GM18507 (cell line): ENCODE data around the gene UNC5A.

ENCODE experiments used
- DNase-seq: peaks from one replicate; pipeline ENCODE4 v3.0.0; 2011; ENCODE audit warnings: low read depth; ENCODE audit not compliant: insufficient read length; ENCODE audit errors: extremely low spot score
- FAIRE-seq: peaks from 2 replicates; lab custom pipeline; 2011; peaks lifted over from hg19 to GRCh38; lab: Jason Lieb, UNC

UNC5A gene

DNA sequence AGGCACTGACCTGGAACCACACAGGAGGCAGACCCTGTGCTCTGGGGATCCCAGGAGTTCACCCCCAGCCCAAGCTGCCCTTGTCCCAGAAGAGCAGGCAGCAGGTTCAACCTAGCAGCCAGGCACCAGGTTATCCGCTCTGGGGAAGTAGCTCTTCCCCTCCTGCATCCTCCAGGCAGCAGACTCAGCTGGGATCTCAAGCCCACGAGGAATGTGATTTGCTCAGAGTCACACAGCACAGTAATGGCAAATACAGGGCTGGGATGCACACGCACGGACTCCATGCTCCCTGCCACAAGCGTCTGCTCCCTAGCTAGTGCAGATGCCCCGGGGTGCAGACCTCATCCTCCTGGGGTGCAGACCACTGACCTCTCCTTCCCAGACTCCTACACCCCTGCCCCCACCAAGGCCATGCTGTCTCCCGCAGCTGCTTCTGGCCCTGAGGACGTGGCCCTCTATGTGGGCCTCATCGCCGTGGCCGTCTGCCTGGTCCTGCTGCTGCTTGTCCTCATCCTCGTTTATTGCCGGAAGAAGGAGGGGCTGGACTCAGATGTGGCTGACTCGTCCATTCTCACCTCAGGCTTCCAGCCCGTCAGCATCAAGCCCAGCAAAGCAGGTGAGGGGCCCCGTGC lies 63.3 kb downstream of the UNC5A start:
- FAIRE-seq: no peak
- no peak for DNase-seq

DNA sequence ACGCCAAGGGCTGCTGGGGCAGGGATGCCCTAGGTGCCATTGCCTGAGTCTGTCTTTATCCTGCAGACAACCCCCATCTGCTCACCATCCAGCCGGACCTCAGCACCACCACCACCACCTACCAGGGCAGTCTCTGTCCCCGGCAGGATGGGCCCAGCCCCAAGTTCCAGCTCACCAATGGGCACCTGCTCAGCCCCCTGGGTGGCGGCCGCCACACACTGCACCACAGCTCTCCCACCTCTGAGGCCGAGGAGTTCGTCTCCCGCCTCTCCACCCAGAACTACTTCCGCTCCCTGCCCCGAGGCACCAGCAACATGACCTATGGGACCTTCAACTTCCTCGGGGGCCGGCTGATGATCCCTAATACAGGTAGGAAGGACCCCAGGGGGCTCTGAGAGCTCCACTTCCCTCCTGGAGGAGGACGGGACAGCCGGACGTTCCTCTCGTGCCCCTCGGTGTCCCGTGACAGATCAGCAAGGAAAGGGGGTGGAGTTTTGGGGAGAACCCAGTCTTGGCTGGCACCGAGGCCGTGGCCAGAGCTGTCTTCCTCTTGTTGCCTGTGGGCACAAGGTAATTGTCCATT lies 63.9 kb downstream of the UNC5A start:
- FAIRE-seq: no peak
- no peak for DNase-seq

DNA sequence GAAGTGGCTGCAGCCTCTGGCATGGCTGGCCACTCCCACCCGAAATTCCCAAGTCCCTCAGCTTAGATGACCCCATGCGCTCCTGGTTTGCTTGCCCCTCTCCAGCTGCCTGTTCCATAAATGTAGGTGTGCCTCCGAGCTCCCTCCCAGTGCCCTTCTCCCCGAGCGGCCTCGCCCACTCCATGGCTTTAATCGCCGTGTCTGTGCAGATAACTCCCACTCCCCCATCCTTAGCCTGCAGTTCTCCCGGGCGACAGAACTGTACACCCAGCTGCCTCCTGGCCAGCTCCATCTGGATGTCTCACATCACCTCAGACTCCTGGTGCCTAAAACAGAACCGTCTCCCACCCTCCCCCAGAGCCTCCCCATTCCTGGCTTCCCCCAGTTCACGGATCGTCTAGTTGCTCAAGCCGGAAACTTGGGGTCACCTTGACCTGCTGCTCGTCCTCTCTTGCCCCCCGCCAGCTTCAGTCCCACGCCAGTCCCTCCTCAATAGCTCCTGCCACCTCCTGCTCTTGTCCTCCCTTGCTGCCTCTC lies 64.7 kb downstream of the UNC5A start:
- FAIRE-seq (no peak), DNase-seq (no peak)

DNA sequence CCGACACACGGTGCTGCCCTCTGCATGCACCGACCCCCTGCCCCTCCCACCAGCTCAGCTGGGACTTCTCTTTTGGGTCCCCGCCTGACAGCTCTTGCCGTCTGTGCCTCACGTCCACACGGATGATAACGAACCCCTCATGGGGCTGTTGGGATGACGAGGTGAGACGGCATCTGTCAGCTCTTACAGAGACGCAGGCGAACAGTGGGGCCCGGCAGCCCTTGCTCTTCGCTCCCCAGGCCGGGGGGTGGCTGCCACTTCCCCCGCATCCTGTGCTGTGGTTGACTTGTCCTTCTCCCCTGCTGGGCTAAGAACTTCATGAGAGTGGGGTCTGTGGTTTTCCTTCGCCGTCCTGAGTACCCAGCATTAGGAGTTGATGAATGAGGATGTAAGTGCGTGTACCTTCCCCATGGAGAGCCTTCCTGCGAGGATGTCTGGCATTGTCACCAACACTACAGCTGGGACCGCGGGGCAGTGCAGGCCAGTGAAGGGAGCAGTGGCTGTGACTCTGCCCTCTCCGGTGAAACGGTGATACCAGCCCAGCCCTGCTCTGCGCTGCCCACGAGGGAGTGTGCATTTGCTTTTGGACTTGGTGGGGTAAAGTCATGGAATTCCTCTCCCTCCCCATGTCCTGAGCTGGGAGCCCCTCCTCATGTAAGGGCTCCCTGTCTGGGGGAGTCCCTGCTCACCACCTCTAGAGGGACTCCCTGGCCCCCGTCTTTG lies 65.6 kb downstream of the UNC5A start:
- DNase-seq: no peak
- no peak for FAIRE-seq

DNA sequence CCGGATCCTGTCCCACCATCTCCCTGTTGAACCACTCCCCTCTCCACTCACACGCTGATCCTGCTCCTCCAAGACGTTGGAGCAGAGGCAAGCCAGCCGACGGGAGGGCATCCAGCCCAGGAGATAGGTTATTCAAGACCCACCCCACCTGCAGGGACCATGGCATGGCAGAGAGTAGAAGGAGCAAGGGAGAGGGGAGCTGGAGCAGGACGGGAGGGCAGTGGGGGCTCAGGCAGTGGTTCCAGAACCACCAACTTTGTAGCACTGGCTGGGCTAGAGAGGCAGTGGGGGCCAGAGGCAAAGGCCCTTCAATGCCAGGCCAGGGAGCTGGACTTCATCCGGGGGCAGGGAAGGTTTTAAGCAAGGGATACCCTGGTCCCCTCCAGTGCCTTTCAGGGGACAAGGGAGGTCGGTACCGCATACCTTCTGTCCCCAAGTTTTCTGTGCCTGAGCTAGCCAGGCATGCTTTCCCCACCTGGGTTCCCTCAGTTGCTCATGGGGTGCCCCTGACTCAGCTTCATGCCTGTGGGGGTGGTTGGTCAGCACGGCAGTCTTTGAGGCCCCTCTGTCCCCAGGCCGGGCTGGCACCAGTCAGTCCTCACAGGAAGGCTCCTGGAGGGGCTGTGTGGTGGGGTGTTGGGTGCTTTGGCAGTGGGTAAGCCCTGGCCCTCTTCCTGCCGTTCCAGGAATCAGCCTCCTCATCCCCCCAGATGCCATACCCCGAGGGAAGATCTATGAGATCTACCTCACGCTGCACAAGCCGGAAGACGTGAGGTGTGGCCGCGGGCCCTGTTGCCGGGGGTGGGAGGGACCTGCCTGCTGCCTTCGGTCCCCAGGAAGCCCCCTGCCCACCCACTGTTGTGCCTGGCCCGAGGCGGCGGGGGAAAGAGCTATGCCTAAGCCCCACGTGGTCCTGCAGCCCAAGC lies 66.4 kb downstream of the UNC5A start:
- DNase-seq (no peak), FAIRE-seq (no peak)

DNA sequence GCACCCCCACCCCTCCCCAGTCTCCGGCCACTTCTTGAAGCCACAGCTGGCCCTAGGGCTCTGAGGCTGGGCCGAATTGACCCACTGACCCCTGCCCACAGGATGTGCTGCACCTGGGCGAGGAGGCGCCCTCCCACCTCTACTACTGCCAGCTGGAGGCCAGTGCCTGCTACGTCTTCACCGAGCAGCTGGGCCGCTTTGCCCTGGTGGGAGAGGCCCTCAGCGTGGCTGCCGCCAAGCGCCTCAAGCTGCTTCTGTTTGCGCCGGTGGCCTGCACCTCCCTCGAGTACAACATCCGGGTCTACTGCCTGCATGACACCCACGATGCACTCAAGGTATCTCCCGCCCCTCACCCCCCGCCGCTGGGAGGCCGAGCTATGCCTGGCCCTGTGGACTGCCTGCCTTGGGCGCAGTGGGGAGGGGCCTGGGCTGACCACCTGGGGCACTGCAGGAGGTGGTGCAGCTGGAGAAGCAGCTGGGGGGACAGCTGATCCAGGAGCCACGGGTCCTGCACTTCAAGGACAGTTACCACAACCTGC lies 67.5 kb downstream of the UNC5A start:
- no peak for DNase-seq
- no peak for FAIRE-seq

DNA sequence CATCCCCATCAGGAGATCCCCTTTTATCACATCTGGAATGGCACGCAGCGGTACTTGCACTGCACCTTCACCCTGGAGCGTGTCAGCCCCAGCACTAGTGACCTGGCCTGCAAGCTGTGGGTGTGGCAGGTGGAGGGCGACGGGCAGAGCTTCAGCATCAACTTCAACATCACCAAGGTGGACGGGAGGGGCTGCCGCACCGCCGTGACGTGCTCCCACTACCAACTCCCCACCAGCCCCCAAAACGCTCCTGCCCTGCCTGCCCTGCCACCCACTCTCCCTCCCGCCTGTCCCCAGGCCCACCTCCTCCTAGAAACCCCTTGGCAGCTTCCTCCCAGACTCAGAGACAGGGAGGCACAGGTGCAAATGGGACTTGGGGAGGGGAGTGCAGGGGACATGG lies 68.1 kb downstream of the UNC5A start:
- no peak for FAIRE-seq

GRCh38 chr5:176878906-176879662 lies 68.7 kb downstream of the UNC5A start:
- DNase-seq (no peak), FAIRE-seq (no peak)

More for the DNA sequence above, 68.1 kb downstream of the UNC5A start:
- DNase-seq: no peak

DNA sequence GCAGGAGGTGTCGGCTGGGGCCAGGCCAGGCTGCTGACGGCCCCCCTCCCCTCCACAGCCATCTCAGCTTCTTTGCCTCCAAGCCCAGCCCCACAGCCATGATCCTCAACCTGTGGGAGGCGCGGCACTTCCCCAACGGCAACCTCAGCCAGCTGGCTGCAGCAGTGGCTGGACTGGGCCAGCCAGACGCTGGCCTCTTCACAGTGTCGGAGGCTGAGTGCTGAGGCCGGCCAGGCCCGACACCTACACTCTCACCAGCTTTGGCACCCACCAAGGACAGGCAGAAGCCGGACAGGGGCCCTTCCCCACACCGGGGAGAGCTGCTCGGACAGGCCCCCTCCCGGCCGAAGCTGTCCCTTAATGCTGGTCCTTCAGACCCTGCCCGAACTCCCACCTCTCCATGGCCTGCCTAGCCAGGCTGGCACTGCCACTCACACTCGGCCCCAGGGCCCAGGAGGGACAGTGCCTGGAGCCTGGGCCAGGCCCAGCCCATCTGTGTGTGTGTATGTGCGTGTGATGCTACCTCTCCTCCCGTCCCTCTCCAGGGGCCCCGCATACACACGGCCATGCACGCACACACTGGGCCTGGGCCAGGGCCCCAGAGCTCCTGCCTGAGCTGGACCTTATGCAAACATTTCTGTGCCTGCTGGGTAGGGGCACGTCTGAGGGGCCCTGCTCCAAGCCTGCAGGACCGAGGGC lies 69.5 kb downstream of the UNC5A start:
- no peak for DNase-seq
- no peak for FAIRE-seq

GRCh38 chr5:176880366-176881020 lies 70.1 kb downstream of the UNC5A start:
- DNase-seq (no peak), FAIRE-seq (no peak)

GRCh38 chr5:176881021-176881749 lies 70.8 kb downstream of the UNC5A start:
- no peak for FAIRE-seq

GRCh38 chr5:176881816-176882566 lies 71.6 kb downstream of the UNC5A start:
- no peak for FAIRE-seq

More at GRCh38 chr5:176881021-176881749, 70.8 kb downstream of the UNC5A start:
- no peak for DNase-seq

GRCh38 chr5:176882567-176882903 lies 72.2 kb downstream of the UNC5A start:
- no peak for DNase-seq
- no peak for FAIRE-seq

More at GRCh38 chr5:176881816-176882566, 71.6 kb downstream of the UNC5A start:
- no peak for DNase-seq

DNA sequence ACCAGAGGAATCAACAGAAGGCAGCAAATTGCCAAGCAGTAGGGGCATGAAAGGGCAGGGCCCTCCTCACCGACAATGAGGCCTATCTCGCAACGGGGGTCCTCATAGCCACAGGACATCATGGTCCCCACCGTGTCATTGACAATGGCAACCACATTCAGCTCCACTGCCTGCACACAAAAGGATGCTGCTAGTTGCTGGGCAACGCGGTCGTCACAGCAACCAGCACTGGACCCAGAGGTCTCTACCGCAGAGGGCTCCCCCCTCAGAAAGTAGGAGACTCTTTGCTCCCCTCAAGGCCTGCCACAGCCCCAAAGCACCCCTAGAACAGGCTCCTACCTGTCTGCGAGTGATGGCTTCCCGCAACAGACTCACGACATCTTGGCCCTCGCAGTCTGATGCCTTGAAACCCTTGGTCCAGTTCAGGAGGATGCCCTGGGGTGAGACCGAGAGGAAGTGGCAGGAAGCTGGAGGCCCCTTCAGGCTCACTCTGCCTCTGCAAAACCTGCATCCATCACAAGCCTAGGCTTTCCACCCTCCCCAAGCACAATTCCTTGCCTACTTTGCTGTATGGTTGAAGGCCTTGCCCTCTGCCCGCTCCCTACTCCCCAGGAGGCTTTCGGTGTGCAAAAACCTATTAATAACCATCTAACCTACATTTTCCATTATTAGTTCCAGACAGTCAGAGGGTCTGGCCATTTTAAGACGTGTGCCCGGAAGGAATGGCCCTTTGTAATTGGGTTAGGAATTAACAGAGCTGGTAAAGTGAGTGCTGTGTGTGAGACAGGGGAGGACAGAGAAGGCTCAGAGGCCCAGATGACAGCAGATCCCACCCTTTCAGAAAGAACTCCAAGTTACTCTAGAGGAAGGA lies 73.6 kb downstream of the UNC5A start:
- DNase-seq (no peak), FAIRE-seq (no peak)

- FAIRE-seq (no peak), DNase-seq (no peak)
Observed at GRCh38 chr5:176884571-176884890, 74.2 kb downstream of the UNC5A start.
